ENCODE results near the gene RAD18.

DNA sequence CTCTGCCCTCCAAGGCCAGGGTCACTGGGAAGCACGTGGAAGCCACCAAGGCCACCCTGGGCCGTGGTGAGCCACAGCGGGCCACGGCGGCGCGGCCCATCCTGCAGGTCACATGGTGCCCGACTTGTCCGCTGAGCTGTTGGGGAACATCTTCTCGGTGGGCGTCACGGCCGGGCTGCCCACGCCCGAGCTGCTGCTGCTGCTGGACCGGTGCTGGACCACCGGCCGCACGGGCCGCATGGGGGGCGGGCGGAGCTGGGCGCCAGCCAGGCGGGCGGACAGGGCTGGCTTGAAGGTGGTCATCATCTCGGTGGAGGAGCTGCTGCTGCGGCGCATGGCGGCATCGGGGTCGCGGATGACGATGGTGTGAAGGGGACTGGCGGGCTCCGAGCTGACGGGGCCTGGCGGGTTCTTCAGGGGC lies 22.1 kb upstream of the RAD18 start:
- TF ChIP-seq CTCF (IDR thresholded peaks at IDR 0.05) (no peak), EZH2 (IDR thresholded peaks at IDR 0.05) (no peak), EZH2phosphoT487 (IDR thresholded peaks at IDR 0.05) (no peak)

Measured in neural progenitor cell (in vitro differentiated cells).